IMR-90 (cell line): ENCODE data around the gene FAM131C. TPM values are rescaled to one million over a fixed set of nuclear protein-coding genes. Genes with fewer than 3 reads are reported as not detected.
"Not testable (repeated sequence)": the region's sequence is repeated elsewhere in the genome, so short reads cannot be mapped to it uniquely, and the experiment has no call there.

Experiments used
- ATAC-seq: fragments of 200-7000 bp; cut with Tn5 transposase; 2 replicates; pipeline ENCODE4 v1.9.1; 2020; ENCODE audit warnings: low read depth, mild to moderate bottlenecking, moderate library complexity
- BruUV-seq: library from RNA; stranded (reverse); fragments of 400-500 nt; replicated peaks from 2 replicates; lab custom pipeline; 2021; lab: Mats Ljungman, UMichigan
- CTCF ChIA-PET: fragments of 300-600 bp; formaldehyde crosslinking; extraction: SDS; loops from one replicate; lab custom pipeline; 2021; ENCODE audit warnings: antibody characterized with exemption; lab: Yijun Ruan, JAX
- POLR2A ChIA-PET: fragments of 300-600 bp; sonication (Branson Sonifier 250); formaldehyde crosslinking; loops from one replicate; lab custom pipeline; 2022; ENCODE audit warnings: antibody characterized with exemption; ENCODE audit not compliant: unreplicated experiment; lab: Charles Lee
- DNase-seq: peaks from one replicate; pipeline ENCODE4 v3.0.0; 2013
- H2AFZ ChIP-seq: replicated peaks from 2 replicates; pipeline ENCODE3; 2013; ENCODE audit warnings: low read length, mild to moderate bottlenecking; ENCODE audit not compliant: poor library complexity
- H2AK5ac ChIP-seq: 2 replicates; pipeline ENCODE4 v1.6.1; 2013; ENCODE audit warnings: low read depth, low read length, inconsistent platforms
- H2AK9ac ChIP-seq: replicated peaks from 2 replicates; pipeline ENCODE3; 2013; ENCODE audit warnings: mild to moderate bottlenecking, low read depth, low read length, moderate library complexity; ENCODE audit not compliant: poor library complexity
- H2BK120ac ChIP-seq: 2 replicates; pipeline ENCODE4 v1.6.1; 2013; ENCODE audit warnings: low read depth, low read length, inconsistent platforms
- H2BK15ac ChIP-seq: 3 replicates; pipeline ENCODE4 v1.6.1; 2013; ENCODE audit warnings: low read depth, low read length, inconsistent platforms
- H2BK20ac ChIP-seq: 2 replicates; pipeline ENCODE4 v1.6.1; 2013; ENCODE audit warnings: low read depth, mild to moderate bottlenecking, inconsistent platforms, low read length, moderate library complexity
- H2BK5ac ChIP-seq: 2 replicates; pipeline ENCODE4 v1.6.1; 2013; ENCODE audit warnings: mild to moderate bottlenecking, low read depth, low read length, inconsistent platforms; ENCODE audit not compliant: poor library complexity, severe bottlenecking
- H3K14ac ChIP-seq: replicated peaks from 2 replicates; pipeline ENCODE4 v1.6.1; 2013; ENCODE audit warnings: low read depth, low read length, inconsistent platforms
- H3K18ac ChIP-seq: 2 replicates; pipeline ENCODE4 v1.6.1; 2013; ENCODE audit warnings: low read depth, low read length, control low read depth
- H3K23ac ChIP-seq: 2 replicates; pipeline ENCODE4 v1.6.1; 2013; ENCODE audit warnings: low read depth, low read length, inconsistent platforms
- H3K27ac ChIP-seq: 2 replicates; pipeline ENCODE4 v1.5.1; 2013; ENCODE audit warnings: mild to moderate bottlenecking, control low read depth, low read length; ENCODE audit not compliant: insufficient read depth
- H3K27me3 ChIP-seq: 2 replicates; pipeline ENCODE4 v1.6.1; 2013; ENCODE audit warnings: low read length; ENCODE audit not compliant: control insufficient read depth, insufficient read depth
- H3K36me3 ChIP-seq: 2 replicates; pipeline ENCODE4 v1.6.1; 2013; ENCODE audit warnings: low read length, mixed read lengths; ENCODE audit not compliant: control insufficient read depth, insufficient read depth
- H3K4ac ChIP-seq: 2 replicates; pipeline ENCODE4 v1.6.1; 2013; ENCODE audit warnings: low read depth, low read length, inconsistent platforms
- H3K4me1 ChIP-seq: 2 replicates; pipeline ENCODE4 v1.6.1; 2013; ENCODE audit warnings: low read length, mixed read lengths; ENCODE audit not compliant: control insufficient read depth, insufficient read depth
- H3K4me2 ChIP-seq: 2 replicates; pipeline ENCODE4 v1.6.1; 2013; ENCODE audit warnings: low read depth, mild to moderate bottlenecking, control low read depth, low read length, moderate library complexity
- H3K4me3 ChIP-seq: 2 replicates; pipeline ENCODE4 v1.5.1; 2013; ENCODE audit warnings: low read depth, mild to moderate bottlenecking, control low read depth, low read length, moderate library complexity; ENCODE audit not compliant: insufficient read depth
- H3K56ac ChIP-seq: 2 replicates; pipeline ENCODE4 v1.6.1; 2013; ENCODE audit warnings: low read length, inconsistent platforms; ENCODE audit not compliant: insufficient read depth; ENCODE audit errors: extremely low read depth
- H3K79me1 ChIP-seq, 2 experiments: 2 replicates each; pipeline ENCODE4 v1.6.1; 2013; ENCODE audit warnings: low read length in 2 of 2, inconsistent platforms in 1 of 2, low read depth in 1 of 2
- H3K9ac ChIP-seq: 2 replicates; pipeline ENCODE4 v1.6.1; 2013; ENCODE audit warnings: low read depth, low read length, control low read depth
- H3K9me1 ChIP-seq: 2 replicates; pipeline ENCODE4 v1.6.1; 2013; ENCODE audit warnings: low read length, inconsistent platforms; ENCODE audit not compliant: insufficient read depth
- H3K9me3 ChIP-seq: 2 replicates; pipeline ENCODE4 v1.6.1; 2013; ENCODE audit warnings: low read length; ENCODE audit not compliant: control insufficient read depth, insufficient read depth
- H4K20me1 ChIP-seq: 2 replicates; pipeline ENCODE4 v1.6.1; 2013; ENCODE audit warnings: low read length, inconsistent platforms; ENCODE audit not compliant: insufficient read depth
- H4K5ac ChIP-seq: 2 replicates; pipeline ENCODE4 v1.6.1; 2013; ENCODE audit warnings: mild to moderate bottlenecking, low read depth, low read length, control low read depth
- H4K8ac ChIP-seq, 2 experiments: 2 replicates each; pipeline ENCODE4 v1.6.1; 2013; ENCODE audit warnings: low read depth in 2 of 2, low read length in 2 of 2, control low read depth in 1 of 2, inconsistent platforms in 1 of 2
- H4K91ac ChIP-seq: 2 replicates; pipeline ENCODE4 v1.6.1; 2013; ENCODE audit warnings: low read depth, low read length, inconsistent platforms; ENCODE audit not compliant: insufficient read depth
- WGBS, 2 experiments: methylation state at CpG; one replicate each; pipeline versions ENCODE4 v1.1.5 to v1.1.7; 2013; ENCODE audit warnings: missing lambda C conversion rate in 2 of 2; ENCODE audit not compliant: insufficient read length in 1 of 2; ENCODE audit errors: extremely low coverage in 2 of 2; 5-methylcytosine and 5-hydroxymethylcytosine counted together
- dilution Hi-C: fragments of 300-500 bp; cut with HindIII; formaldehyde crosslinking; loops from one replicate; pipeline ENCODE4 v1.14.3; 2018; ENCODE audit warnings: low sequenced_read_pairs; ENCODE audit not compliant: unreplicated experiment
- in situ Hi-C: fragments of 300-500 bp; cut with MboI; formaldehyde crosslinking; loops from 3 replicates; pipeline ENCODE4 v1.14.3; 2019; ENCODE audit warnings: low sequenced_read_pairs, inconsistent platforms, mixed read lengths
- intact Hi-C: fragments of 100-400 bp; cut with micrococcal nuclease; formaldehyde crosslinking; loops from 2 replicates; pipeline ENCODE4 v1.10.0; 2022
- polyA plus RNA-seq, 3 experiments: library from polyadenylated mRNA; depleted of rRNA; stranded (reverse); fragments of >200 nt; gene quantifications; 2 replicates each; pipeline ENCODE4 v1.2.3, GENCODE V29; 2012; ENCODE audit warnings: low replicate concordance in 1 of 3
- total RNA-seq: library from RNA; depleted of rRNA; stranded (reverse); fragments of >200 nt; gene quantifications from 2 replicates; pipeline ENCODE4 v1.2.3, GENCODE V29; 2012

The FAM131C gene
- total and polyA plus RNA-seq, 2 of the 4 experiments (the other 2 are of a cell fraction) = 0.18 to 1.0 TPM

GRCh38 chr1:16062687-16063075 lies 10.8 kb downstream of the FAM131C start:
- H4K5ac ChIP-seq, in situ Hi-C loops, POLR2A ChIA-PET, H2BK15ac ChIP-seq, DNase-seq, H3K18ac ChIP-seq, H2AK5ac ChIP-seq, BruUV-seq, H3K9me3 ChIP-seq, H3K14ac ChIP-seq, H3K4me2 ChIP-seq, H3K36me3 ChIP-seq, intact Hi-C loops, H2BK20ac ChIP-seq, H4K8ac ChIP-seq, H2AFZ ChIP-seq, H3K9ac ChIP-seq, H3K56ac ChIP-seq, H2AK9ac ChIP-seq, dilution Hi-C loops, H3K79me1 ChIP-seq, H4K91ac ChIP-seq, ATAC-seq, H3K4me1 ChIP-seq, H2BK120ac ChIP-seq, H3K27ac ChIP-seq, H3K4me3 ChIP-seq, H3K23ac ChIP-seq, H4K20me1 ChIP-seq, CTCF ChIA-PET, H3K4ac ChIP-seq, H2BK5ac ChIP-seq, H3K9me1 ChIP-seq: not testable (repeated sequence)
- no CpG with 5 or more reads among the region's 9 CpGs for WGBS, 2 experiments
- peaks cover 49% of the 10 kb centered on the region for H3K27me3 ChIP-seq

- DNase-seq, H2AFZ ChIP-seq, H4K8ac ChIP-seq, H2BK20ac ChIP-seq, intact Hi-C loops, dilution Hi-C loops, H3K4me1 ChIP-seq, H3K9me1 ChIP-seq, H4K91ac ChIP-seq, ATAC-seq, H3K9ac ChIP-seq, H2AK9ac ChIP-seq, in situ Hi-C loops, H3K27ac ChIP-seq, H3K4ac ChIP-seq, H4K5ac ChIP-seq, H3K4me3 ChIP-seq, H3K36me3 ChIP-seq, H3K14ac ChIP-seq, H3K79me1 ChIP-seq, H3K4me2 ChIP-seq, H2BK15ac ChIP-seq, H3K18ac ChIP-seq, H4K20me1 ChIP-seq, H3K9me3 ChIP-seq, H2AK5ac ChIP-seq, H2BK5ac ChIP-seq, H3K23ac ChIP-seq, H3K56ac ChIP-seq, POLR2A ChIA-PET, CTCF ChIA-PET, BruUV-seq, H2BK120ac ChIP-seq: not testable (repeated sequence)
- 48% methylated on average over 2 of the region's 18 CpGs; no CpG with 5 or more reads in 1 of the 2 experiments for WGBS, 2 experiments
- peaks cover 48% of the 10 kb centered on the region for H3K27me3 ChIP-seq
Measured at GRCh38 chr1:16061989-16062686, 11.3 kb downstream of the FAM131C start.
